Activated CD4-positive, alpha-beta T cell treated with anti-CD3 and anti-CD28 coated beads, Interleukin-2, amount 50 U/mL, for 4 hours (primary cell): Measurements from ENCODE around the gene GNL3.

ENCODE experiments used
- DNase-seq, 2 experiments: peaks; one replicate each; pipeline ENCODE4 v3.0.0-alpha.2; 2020

The GNL3 gene

DNA sequence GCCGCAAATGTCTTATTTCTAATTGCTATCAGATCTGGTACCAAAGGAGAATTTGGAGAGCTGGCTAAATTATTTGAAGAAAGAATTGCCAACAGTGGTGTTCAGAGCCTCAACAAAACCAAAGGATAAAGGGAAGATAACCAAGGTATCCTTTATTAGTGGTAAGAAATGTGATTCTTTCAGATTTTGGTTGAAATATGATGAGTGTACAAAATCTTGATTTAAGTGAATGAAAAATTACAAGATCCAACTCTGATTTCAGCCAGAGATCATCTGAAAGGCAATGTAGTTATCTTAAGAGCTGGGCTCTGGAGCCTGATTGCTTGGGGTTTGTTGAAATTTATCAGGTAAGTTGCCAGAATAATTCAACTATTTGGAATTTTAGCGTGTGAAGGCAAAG is 4.7 kb downstream of the GNL3 start:
- no peak for DNase-seq

DNA sequence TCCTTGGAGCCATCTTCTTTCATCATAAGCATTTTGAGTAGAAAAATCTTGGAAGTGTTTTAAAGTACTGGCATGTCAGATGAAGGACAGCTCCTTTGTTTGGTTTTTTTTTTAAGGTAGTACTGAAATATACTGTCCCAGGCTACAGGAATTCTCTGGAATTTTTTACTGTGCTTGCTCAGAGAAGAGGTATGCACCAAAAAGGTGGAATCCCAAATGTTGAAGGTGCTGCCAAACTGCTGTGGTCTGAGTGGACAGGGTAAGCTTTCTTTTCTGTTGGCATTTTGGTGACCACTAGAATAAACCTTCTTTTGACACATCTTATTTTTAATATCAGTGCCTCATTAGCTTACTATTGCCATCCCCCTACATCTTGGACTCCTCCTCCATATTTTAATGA is 7.2 kb downstream of the GNL3 start:
- DNase-seq = no peak

DNA sequence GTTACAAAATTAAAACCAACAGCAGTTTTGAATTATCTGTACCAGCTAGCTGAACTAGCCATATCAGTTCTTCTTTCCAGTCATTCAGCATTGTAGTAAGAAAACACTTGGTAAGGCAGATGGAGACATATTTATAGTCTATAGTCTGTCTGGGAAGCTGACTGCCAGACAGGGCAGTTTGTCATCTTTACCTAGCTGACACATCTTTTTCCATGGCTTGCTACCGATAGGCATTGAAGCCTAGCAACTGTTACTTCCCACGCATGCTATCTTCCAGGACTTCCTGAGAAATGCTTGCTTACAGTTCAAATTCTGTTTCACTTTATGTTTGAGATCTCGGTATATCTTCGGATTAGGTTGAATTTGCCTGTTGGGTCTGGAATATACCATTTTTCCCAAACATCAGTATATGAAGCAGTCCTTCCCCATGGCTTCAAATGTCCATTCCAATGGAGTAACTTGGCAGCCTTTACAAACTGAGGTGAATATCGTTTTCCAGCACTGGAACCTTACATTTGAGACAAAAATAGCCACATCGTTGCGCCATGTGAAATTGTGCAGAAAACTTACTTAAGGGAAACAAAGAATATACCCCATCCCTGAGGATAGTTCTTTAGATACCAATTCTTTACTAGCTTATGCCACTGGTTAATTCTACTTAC is 8.8 kb downstream of the GNL3 start:
- no peak for DNase-seq

DNA sequence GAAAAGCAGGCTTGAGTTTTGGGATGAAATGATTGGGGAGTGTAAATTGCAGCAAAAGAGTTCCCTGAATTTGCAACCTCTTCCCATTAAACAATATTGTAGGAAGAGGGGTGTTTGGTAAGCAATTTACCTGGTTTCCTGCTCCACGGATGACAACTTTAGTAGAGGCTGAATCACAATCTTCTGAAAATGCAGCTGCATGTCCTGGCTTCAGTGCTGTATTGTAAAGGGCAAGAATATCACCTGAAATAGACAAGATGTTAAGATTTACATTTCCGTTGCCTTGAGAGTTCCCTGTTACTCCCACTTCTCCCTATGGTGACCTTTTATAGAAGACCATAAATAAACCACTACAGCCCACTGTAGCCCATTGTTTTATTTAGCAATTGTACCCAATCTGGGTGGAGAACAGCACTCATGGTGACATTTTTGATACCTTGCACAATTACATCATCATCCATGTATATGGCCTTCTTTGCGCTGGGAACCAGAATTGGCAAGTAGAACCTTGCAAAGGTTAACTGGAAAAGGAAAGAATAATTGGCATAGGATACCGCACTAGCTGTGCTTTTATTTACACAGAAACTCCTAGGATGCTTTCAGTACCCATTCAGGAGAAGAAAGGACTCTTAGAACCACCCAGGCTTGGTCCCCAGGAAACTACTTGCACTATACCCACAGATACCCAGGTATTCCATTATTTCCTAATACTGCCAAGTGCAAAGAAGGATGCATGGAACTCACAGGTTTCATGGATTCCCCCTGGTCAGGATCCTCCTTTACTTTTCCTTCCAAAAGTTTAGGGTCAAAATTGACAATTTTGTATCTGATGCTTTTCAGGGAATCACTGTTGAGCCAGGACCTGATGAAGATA is 10.2 kb downstream of the GNL3 start:
- no peak for DNase-seq

DNA sequence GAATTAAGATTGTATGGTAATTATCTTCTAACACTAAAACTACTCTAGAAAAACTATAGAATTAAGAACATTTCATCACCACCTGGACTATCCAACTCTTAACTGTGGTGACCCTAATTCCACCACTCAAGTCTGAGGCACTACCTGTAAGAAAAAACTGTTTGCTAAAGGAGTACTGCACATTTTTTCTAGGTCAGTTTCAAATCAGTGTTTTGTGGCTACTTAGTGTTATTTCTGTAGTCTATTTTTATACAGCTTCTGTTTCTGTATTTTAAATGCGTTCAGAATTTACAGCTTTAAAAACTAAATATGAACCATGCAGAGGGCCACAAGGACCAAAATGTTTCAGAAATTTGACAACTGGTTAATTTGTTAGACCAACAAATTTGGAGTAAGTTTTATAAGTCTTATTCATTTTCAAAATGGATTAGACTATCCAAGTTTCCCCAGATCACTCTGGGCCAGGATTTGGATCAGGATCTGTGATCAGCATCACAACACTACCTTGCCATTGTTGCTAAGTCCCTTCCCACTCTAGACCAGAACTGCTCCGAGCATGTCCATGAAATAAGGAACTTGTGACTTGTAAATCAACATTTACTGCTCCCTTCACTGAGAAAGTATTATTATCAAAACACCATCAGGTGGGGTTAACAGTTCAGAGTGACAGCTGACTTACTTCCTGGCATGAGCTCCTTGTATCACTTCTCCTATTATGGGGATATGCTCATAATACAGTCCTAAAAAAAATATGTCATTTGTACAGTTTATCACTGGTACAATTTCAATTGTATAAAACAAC is 11.2 kb downstream of the GNL3 start:
- no peak for DNase-seq

DNA sequence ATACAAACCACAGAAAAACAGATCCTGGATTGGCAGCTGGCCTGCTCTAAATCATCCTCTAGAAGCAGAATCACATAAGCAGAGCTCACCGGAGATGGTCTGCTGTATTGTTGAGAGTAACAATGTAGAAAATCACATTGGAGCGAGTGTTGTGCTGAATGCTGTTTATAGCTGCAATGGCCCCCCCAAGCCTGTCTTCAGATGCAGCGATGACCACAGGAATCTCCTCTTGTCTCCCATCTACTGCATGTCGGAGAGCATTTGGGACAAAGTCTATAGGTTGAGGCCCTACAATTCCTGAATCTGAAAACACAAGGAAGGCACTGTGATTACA is 11.8 kb downstream of the GNL3 start:
- no peak for DNase-seq

DNA sequence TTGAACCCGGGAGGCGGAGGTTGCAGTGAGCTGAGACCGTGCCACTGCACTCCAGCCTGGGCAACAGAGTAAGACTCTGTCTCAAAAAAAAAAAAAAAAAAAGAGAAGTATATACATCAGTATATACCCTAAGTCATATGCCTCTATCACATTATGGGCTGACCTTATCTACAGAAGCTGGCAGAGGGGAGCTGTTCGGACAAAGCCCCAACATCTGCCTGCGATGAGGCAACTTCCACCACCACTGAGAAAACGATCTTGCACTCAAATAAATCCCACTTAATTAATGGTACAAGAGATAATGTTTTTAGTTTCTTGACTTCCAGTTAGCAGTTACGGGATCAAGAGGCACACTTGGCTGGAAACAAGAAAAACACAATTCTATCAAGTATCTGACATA is 17.5 kb downstream of the GNL3 start:
- no peak for DNase-seq

DNA sequence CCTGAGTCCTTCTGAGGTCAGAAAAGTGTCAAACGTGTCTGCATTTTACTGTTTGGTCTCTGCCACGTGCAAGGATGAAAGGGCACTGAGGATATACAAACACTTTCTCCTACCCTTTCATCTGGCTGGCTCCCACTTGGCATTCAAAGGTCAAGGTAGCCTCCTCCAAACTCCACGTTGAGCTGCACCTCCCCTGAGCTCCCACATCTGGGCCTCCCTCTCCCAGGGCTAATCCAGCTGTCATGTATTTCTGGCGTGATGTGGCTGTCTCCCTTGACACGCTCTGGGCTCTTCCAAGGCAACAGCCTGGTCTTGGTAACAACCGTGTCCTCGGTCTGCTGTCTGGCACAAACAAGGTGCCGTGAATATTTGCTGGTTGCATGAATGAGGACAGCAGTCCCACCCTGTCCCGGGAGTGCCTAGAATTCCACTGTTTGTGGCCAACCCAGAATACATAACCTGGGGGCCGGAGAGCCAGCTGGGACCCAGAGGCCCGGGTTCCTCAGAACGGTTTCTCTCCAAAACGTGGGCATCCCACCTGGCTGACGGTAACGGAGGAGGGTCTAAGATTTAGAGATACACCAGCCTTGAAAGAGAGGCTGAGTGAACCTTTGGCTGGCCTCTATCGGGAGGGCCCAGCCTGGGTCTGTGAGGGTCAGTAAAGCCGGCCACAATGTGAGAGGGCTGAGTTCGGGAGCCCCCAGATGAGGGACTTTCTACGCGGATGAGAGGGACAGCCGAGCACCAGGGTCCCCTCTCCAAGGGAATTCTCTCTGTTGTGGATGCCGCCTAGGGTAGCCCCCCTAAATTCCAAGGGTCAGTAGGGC is 19.0 kb downstream of the GNL3 start:
- no peak for DNase-seq

DNA sequence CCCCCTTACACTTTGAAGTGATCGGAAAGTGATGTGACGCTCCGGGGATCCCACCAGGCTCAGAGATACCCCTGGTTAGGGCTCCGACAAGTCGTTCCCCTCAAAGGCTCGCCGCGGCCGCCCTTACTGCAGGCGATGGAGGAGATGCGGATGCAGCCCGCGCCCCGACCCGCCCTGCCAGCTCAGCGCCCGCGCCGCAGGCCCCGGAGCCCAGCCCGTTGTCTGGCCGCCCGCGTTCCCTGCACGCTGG is 19.5 kb downstream of the GNL3 start:
- DNase-seq = no peak

DNA sequence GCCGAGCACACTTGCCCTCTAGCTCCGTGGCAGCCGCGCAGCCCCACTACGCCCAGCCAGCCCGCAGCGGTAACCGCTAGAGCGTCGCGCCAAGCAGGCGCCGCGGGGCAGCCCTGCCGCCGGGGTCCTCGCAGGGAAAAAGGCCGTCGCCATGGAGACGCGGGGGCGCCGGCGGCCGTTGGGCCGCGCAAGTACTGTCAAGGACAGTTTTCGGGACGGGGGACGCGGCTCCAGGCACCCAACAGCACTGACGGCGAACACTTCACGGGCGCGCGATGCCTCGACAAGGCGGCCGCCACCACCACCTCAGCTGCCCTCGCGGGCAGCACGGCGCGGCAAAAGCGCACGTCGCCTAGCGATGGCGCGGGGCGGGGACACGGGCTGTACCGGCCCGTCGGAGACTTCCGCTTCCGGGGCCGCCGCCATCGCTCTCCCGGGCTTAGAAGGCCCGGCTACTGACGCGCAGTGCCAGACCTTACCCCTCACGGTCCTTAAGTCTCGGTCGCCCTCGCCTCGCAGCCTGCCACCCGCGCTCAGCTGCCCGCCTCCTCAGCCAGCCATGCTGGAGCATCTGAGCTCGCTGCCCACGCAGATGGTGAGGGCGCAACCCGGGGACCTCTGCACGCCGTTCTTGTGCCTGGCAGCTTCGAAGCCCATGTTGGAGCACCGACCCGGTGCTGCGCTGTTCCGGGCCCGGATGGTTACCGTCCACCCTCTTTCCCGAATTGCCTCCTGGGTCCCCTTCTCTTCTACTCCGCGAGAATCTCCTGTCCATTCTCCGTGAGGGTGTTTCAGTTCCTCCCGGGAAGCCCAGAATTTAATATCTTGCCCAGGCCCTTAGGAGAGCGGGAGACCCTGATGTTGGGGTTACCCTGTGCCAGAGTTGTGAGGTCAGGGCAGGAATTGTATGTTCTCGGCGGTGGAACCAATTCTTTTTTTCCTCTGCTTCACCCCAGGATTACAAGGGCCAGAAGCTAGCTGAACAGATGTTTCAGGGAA is 20.2 kb downstream of the GNL3 start, which contains the start of the genes GLT8D1 and SPCS1:
Gene GLT8D1, minus strand, starts transcription at position 104 of the 999 bp plus-strand sequence. CDS start 5,331 bp downstream, outside the sequence.
Gene SPCS1, plus strand, starts transcription at position 419 of the 999 bp plus-strand sequence. Its CDS starts 141 bp downstream, at position 560.
- peak; percentile 75 to 78 for DNase-seq

DNA sequence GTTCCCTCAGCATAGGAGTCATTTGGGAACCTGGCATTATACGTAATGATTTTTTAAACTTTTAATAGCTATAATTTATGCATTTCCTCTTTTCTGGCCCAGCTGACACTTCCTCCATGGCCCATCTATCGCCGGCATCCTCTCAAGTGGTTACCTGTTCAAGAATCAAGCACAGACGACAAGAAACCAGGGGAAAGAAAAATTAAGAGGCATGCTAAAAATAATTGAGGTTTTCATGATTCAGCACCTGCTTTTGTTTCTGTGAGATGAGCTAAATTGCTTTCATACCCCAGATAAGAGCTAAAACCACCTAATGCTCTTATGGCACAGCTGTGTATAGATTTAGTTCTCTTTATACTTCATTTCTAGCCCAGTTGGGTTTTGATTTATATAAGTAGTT is 21.8 kb downstream of the GNL3 start:
- no peak for DNase-seq

DNA sequence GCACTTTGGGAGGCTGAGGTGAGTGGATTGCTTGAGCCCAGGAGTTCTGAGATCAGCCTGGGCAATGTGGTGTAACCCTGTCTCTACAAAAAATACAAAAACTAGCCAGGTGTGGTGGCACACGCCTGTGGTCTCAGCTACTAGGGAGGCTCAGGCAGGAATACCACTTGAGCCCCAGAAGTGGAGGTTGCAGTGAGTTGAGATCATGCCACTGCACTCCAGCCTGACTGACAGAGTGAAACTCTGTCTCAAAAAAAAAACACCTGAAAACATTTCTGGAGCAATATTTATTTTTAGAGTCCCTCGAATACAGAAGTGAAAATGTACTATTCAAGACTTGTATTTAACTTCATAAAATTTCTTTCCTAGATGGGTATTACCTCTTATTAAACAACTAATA is 24.7 kb downstream of the GNL3 start:
- no peak for DNase-seq

DNA sequence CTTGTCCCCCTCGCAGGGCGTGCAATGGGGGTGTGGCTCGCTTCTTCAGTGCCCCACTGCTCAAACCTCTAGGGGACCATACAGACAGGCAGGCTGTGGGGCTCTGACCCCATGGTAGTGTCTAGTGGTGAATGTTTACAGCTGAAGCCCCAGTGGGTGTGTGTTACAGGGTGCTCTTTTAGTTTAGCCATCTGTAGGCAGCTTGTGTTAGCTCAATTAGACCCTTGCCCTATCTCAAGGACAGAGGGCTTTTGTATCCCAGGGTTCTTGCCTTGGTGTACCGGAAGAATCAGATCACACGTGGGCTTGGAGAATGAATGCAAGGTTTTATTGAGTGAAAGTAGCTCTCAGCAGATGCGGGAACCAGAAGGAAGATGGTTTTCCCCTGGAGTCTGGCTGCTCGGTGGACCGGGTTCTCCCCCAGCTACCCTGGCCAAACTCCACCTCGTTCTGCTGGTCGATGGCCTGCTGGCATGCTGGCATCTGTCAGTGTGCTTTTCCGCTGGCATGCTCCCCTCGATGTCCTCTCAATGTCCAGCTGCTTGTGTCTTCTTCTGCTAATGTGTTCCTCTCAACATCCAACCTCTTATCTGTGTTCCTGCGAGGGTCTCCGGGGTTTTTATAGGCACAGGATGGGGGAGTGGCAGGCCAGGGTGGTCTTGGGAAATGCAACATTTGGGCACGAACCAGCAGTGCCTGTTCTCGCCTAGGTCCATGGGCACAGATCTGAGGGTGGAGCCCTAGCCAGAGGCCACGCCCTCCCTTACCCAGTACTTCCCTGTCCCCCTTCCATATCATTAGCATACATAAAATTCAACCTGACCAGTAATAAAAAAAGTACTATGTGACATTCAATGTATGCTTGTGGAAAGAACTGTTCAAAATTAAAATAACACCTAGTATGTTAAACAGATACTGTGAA is 26.7 kb downstream of the GNL3 start:
- no peak for DNase-seq

DNA sequence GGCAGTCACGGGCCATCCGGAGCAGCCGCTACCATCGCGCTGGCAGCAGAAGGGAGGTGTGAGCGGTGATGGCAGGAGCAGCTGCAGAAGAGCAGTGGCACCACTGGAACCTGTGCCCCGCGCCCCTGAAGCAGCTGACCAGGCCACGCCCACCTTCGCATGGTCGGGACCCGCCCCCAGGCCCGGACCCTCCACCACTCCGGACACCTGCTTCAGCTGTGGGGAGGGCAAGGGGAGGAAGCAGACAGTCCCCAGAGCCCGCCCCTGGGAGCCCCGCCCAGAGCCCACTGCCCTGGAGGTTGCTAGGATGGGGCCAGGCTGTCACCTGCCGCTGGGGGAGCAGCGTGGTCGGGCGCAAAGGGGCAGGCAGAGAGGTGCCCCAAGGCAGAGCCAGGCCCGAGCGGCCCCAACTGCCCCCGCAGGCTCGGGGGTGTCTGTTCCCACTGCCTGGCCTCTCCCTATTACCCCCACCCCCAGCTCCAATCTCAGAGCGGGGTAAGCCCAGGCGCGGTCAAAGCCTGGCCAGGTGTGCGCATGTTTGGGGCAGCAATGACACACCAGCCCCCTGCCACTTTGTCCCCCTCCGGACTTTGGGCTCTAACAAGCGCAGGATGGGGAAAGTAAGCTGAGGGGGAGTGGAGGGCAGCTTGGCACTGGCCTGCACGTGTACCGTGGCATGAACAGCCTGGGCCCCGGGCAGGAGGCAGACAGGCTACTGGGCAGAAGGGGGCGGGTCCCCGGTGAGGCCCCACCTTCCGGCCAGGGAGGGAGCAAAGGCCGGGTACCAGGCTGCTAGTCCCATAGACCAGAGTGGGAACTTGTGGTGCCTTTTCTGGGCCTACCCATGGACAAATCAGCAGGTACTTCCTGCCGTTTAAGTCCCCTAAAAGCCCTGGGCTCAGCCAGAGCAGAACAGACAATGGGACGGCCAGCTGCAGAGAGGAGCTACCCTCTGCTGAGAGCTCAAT is 28.8 kb downstream of the GNL3 start:
- DNase-seq = no peak

DNA sequence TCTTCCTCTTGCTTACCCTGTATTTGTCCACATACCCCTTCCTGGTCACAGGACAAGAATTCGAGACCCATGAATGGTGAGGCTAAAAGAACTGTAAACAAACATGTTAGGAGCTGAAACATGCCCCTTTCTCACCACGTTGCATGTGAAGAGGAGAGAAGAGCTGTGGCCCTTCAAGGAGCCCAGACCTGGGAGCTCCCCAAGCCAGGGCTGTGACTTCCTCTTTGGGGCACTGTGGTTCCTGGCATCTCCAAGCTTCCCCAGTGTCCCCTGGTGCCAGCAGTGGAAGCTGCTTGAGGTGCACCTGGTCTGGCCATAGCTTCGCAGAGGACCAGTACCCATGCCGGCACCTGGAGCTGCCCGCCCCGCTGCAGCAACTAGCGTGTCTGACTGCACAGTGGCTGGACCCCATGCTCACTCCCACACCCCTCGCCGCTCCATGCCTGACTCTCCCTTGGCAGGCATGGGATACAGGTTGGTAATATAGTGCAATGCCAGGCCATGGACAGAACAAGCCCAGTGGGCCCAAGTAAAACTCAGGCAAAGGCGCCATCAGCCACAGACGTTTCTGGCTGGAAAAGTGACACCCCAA is 30.0 kb downstream of the GNL3 start:
- no peak for DNase-seq

DNA sequence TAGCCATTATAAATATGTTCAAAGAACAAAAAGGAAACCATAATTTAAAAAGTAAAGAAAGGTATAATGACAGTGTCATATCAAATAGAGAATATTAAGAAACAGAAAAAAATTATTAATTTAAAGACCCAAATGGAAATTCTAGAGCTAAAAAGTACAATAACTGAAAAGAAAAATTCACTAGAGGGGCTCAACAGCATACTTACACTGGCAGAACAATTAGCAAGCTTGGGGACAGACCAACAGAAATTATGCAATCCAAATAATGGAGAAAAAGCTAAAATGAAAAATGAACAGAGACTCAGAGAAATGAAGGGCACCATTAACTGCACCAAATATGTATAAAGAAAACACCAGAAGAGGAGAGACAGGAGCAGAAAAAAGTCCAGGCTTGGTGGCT is 33.8 kb downstream of the GNL3 start:
- no peak for DNase-seq

DNA sequence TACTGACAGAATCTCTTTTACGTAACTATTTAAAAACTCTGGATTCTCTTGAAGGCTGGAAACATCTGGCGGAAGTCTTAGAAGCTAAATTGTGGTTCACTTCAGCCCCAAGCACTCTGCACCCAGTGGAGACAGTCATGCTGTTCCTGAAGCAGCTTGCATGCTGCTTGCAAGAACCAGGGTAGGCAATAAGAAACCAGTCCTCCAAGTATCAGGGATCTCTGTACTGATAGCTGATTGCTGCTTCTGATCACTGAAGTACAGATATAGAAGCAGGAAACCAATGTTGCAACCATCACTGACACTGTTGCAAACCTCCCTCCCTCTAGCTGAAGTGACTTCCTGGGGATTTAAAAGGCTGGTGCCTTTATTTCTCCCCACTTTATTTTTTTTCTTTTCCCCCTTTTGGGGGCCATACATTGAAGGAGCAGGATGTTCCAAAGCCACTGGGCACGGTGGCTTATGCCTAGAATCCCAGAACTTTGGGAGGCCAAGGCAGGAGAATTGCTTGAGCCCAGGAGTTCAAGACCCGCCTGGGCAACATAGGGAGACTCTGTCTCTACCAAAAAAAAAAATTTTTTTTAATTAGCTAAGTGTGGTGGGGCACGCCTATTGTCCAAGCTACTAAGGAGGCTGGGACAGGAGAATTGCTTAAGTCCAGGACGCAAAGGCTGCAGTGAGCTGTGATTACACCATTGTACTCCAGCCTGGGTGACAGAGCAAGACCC is 35.3 kb downstream of the GNL3 start:
- no peak for DNase-seq

DNA sequence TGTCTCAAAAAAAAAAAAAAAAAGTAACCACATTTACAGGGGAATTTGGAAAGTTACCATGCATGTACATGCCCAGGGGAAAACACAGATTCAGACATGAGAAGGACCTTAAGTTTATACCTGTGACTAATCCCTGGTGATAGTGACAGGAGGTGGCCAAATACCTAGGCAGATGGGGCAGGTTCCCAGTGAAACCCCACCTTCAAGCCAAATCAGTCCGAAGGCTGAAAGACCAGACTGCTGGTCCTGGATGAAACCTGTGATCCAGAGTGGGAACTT is 35.8 kb downstream of the GNL3 start:
- DNase-seq = no peak
